ENCODE data around the gene ANKS1B. TPM values are rescaled to one million over a fixed set of nuclear protein-coding genes. Genes with fewer than 3 reads are reported as not detected.

Gene ANKS1B
- total and polyA plus RNA-seq, 4 donors, result 0.03 to 3.4 (median 0.53) TPM

- no peaks in the 10 kb centered on the region for H3K9me3 ChIP-seq (ENCODE audit: control insufficient read depth in 4 of 4, low read length in 3 of 4)
- H3K9ac ChIP-seq (ENCODE audit: low read depth in 1 of 2, low read length in 2 of 2), result no peak overlapping the region
- H3K27ac ChIP-seq (ENCODE audit: low read depth in 1 of 2, low read length in 2 of 2), result no peak overlapping the region
- no peaks in the 10 kb centered on the region for H3K27me3 ChIP-seq (ENCODE audit: control insufficient read depth in 4 of 4, insufficient read depth in 4 of 4, low read length in 3 of 4)
- no peak overlapping the region for H3K4me3 ChIP-seq (ENCODE audit: low read depth in 1 of 3, low read length in 3 of 3)
- WGBS, result 92% methylated on average over 8 of the region's 8 CpGs
- no peak for DNase-seq (ENCODE audit: low spot score)
- no peaks in the 10 kb centered on the region for H3K36me3 ChIP-seq (ENCODE audit: control insufficient read depth in 4 of 4, insufficient read depth in 3 of 4, low read depth in 1 of 4, low read length in 3 of 4)
- H3K4me1 ChIP-seq (ENCODE audit: control insufficient read depth in 4 of 4, insufficient read depth in 4 of 4, low read length in 3 of 4), result no peaks in the 10 kb centered on the region
- TF ChIP-seq FOXA2 (IDR thresholded peaks at IDR 0.05) (no peak), TAF1 (conservative IDR thresholded peaks at IDR 0.05) (no peak), CTCF (IDR thresholded peaks at IDR 0.05; ENCODE audit: low read depth, low read length, missing input control) (no peak), FOXA1 (IDR thresholded peaks at IDR 0.05) (no peak), EGR1 (IDR thresholded peaks at IDR 0.05; ENCODE audit: low read depth in 2 of 2) (no peak), YY1 (IDR thresholded peaks at IDR 0.05) (no peak), RAD21 (IDR thresholded peaks at IDR 0.05) (no peak), ZBTB33 (IDR thresholded peaks at IDR 0.05) (no peak), SP1 (IDR thresholded peaks at IDR 0.05) (no peak), HNF4G (IDR thresholded peaks at IDR 0.05) (no peak)
- TF ChIP-seq, protein P1, sequence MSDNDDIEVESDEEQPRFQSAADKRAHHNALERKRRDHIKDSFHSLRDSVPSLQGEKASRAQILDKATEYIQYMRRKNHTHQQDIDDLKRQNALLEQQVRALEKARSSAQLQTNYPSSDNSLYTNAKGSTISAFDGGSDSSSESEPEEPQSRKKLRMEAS (IDR thresholded peaks at IDR 0.05), result no peak
Measured at GRCh38 chr12:98771811-98772752, 1212.7 kb downstream of the ANKS1B start.

DNA sequence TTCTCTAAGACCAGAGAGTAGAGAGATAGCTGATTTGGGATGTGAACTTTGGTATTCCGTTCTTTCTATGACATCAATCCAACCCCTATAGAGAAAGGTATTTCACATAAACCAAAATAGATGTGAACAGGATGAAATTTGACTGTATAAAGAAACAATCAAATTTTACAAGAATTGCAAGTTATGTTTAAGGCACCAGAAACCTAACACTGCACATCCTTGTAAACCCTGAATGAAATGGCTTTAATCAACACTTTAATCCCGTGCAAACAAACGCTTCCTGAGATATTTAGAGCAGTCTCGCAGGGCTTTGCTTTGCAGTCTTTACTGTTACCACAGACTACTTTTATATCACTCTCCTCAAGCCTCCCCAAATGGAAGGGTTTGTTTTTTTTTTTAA lies 1214.5 kb downstream of the ANKS1B start:
- WGBS, result 84% methylated on average over 4 of the region's 4 CpGs
- no peak for DNase-seq (ENCODE audit: low spot score)
- TF ChIP-seq YY1 (IDR thresholded peaks at IDR 0.05) (no peak), ZBTB33 (IDR thresholded peaks at IDR 0.05) (no peak), TAF1 (conservative IDR thresholded peaks at IDR 0.05) (no peak), CTCF (IDR thresholded peaks at IDR 0.05; ENCODE audit: low read depth, low read length, missing input control) (no peak), HNF4G (IDR thresholded peaks at IDR 0.05) (no peak), HNF4A (conservative IDR thresholded peaks at IDR 0.05) (no peak), FOXA2 (IDR thresholded peaks at IDR 0.05) (no peak), NR2F2 (IDR thresholded peaks at IDR 0.05) (no peak), GABPA (IDR thresholded peaks at IDR 0.05 in 1 of 2, conservative IDR thresholded peaks at IDR 0.05 in 1 of 2) (no peak), RAD21 (IDR thresholded peaks at IDR 0.05) (no peak)
- TF ChIP-seq, protein P2, sequence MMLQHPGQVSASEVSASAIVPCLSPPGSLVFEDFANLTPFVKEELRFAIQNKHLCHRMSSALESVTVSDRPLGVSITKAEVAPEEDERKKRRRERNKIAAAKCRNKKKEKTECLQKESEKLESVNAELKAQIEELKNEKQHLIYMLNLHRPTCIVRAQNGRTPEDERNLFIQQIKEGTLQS (IDR thresholded peaks at IDR 0.05), result no peak

More for the DNA sequence above, 1214.5 kb downstream of the ANKS1B start:
- Histone ChIP-seq H3K27me3 (ENCODE audit: control insufficient read depth in 4 of 4, insufficient read depth in 4 of 4, low read length in 3 of 4) (no peaks in the 10 kb centered on the region), H3K36me3 (ENCODE audit: control insufficient read depth in 4 of 4, insufficient read depth in 3 of 4, low read depth in 1 of 4, low read length in 3 of 4) (no peaks in the 10 kb centered on the region), H3K9me3 (ENCODE audit: control insufficient read depth in 4 of 4, low read length in 3 of 4) (no peaks in the 10 kb centered on the region), H3K4me3 (ENCODE audit: low read depth in 1 of 3, low read length in 3 of 3) (no peak overlapping the region), H3K4me1 (ENCODE audit: control insufficient read depth in 4 of 4, insufficient read depth in 4 of 4, low read length in 3 of 4) (no peaks in the 10 kb centered on the region), H3K9ac (ENCODE audit: low read depth in 1 of 2, low read length in 2 of 2) (no peak overlapping the region), H3K27ac (ENCODE audit: low read depth in 1 of 2, low read length in 2 of 2) (no peak overlapping the region)
